Stimulated activated CD8-positive, alpha-beta memory T cell treated with anti-CD3 and anti-CD28 coated beads, Interleukin-4, amount 100 ng/mL, for 4 hours (primary cell): ENCODE data around the gene NAT14.

ENCODE experiments used
- DNase-seq, 2 donors: peaks; one replicate each; pipeline ENCODE4 v3.0.0-alpha.2; 2020; ENCODE audit warnings: low read depth in 2 of 2, low spot score in 1 of 2

Gene NAT14

GRCh38 chr19:55500368-55500952 is 15.5 kb downstream of the NAT14 start:
- DNase-seq: no peak

- no peak for DNase-seq
Measured at GRCh38 chr19:55502197-55502952, 17.4 kb downstream of the NAT14 start.

GRCh38 chr19:55503157-55503501 is 18.1 kb downstream of the NAT14 start:
- DNase-seq: no peak

GRCh38 chr19:55503502-55504251 is 18.7 kb downstream of the NAT14 start:
- peak; percentile 81 to 89 for DNase-seq

DNA sequence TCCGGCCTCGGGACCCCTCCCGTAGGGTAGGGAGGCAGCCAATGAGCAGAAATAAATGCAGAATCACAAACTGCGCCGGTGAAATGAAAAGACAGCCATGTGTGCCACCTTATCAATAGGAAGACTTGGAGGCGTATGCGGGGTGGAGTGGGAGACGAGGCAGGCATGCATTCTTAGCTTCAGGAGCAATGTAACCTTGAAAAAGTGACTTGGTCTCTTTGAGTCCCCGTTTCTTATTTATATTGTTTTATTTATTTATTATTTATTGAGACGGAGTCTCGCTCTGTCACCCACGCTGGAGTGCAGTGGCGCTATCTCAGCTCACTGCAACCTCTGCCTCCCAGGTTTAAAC is 19.2 kb downstream of the NAT14 start:
- DNase-seq: no peak

DNA sequence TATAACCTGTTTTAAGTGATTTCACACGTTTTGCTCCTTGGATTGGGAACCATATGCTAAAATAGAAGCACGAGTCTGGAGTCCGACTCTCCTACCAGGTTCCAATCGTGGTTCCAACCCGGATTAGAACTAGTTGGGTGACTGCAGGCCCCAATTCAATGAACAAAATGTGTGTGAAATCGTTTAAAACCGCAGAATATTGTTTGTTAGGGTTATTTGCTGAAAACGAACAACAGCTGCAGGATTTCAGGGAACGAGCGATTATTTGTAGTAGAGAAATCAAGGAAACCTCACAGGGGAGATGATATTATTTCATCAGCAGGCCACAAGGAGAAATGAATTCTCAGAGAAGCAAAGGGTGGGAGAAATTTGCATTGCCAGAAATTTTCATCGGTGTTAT is 20.0 kb downstream of the NAT14 start:
- DNase-seq: no peak

GRCh38 chr19:55508120-55508519 is 23.1 kb downstream of the NAT14 start:
- DNase-seq: no peak

DNA sequence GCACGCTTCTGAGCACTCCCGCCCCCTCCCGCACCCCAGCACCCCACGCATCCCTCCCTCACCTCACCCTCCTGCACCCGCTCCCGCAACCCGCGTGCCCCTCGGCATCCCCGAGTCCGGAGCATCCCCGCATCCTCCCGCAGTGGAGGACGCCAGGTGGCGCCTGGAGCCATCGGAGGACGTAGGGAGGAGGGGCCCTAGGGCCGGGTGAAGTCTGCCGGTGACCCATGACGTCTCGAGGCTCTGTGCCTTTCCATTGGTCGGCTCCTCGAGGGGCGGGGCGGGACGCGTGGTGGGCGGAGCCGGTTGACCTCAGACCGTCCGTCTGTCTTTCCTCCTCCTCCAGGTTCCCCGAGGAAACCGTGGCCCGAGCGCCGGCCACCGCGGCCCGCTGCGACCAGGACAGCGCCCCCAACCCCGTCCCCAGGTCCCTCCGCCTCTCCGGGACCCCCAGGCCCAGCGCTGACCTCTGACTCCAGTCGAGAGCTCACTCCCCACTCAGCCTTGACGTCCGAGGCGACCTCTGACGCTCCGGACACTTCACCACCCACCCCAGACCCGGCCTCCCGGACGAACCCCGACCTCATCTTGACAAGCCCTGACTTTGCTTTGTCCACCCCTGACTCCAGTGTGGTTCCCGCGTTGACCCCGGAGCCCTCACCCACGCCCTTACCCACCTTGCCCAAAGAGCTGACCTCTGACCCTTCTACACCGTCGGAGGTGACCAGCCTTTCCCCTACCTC is 32.1 kb downstream of the NAT14 start:
- peak; percentile 81 to 83 for DNase-seq

DNA sequence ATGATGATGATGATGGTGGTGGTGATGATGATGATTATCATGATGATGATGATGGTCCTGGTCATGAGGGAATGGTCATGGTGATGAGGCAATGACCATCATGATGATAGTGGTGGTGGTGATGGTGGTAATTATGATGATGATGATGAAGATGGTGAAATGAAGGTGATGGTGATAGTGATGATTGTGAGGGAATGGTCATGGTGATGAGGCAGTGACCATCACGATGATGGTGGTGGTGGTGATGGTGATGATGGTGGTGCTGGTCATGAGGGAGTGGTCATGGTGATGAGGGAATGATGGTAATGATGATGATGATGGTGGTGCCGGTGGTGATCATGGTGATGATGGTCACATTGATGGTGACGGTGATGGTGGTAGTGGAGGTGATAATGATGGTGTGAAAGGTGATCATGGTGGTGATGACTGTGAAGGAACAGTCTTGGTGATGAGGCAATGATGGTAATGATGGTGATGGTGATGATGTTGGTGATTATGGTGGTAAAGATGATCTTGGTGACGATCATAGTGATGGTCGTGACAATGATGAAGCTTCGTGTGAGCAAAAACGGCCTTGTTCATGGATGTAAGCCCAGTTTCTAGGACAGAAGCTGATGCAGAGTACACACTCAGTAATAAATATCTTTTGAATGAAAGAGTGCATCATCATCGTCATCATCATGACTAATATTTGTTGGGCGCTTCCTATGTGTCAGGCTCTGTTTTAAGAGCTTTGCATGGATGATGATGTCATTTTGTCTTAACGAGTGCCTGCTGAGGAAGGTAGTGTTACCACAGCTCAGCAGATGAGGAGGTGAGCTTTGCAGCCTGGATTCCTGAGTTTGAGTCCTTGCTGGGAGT is 34.7 kb downstream of the NAT14 start:
- DNase-seq: no peak

DNA sequence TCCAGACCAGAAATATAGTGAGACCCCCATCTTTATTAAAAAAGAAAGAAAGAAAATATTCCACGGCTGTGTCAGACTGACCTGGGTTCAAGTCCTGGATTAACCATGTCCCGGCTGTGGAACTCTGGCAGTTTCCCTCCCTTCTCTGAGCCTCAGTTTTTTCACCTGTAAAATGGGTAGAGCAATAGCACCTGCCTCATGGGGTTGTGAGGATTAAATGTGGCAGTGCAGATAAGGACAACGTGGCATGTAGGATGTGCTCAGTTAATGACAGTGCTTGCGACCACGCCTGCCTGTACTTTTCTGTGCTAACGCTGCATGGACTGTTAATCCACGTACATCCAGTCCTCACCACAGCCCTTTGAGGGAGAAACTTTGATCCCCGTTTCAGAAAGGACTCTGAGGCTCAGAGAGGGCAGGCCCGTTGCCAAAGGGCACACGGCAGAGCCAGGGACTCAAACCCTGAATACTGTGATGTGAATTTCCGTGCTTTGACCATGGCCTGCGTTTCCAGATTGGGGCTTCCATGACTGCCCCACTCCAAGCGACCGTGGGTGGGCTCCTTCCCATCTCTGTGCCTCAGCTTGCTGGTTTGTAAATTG is 35.8 kb downstream of the NAT14 start:
- DNase-seq: no peak

- DNase-seq: no peak
Measured at GRCh38 chr19:55525289-55526101, 40.5 kb downstream of the NAT14 start.

- no peak for DNase-seq
Measured at GRCh38 chr19:55526216-55527196, 41.5 kb downstream of the NAT14 start.

DNA sequence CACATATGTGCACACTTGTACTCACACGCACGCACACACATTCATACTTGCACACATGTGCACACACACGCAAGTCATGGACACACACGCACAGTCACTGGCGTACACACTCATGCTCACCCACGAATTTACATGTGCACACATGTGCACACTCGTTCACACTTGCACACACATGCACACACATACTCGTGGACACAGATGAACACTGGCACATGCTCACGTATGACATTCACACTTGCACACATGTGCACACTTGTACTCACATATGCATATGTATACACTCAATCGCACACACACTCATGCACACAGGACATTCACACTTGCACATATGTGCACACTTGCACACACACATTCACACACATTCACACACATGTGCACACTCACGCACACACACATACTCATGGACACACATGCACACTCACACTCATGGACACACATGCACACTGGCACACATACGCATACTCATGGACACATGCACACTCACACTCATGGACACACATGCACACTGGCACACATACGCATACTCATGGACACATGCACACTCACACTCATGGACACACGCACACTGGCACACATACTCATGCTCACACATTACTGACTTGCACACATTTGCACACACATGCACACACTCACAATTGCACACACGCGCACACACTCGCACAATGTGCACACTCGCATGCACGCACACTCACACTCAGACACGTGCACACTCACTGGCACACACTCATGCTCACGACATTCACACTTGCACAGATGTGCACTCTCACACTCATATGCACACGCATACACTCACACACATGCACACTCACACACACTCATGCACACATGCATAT is 42.4 kb downstream of the NAT14 start:
- DNase-seq: no peak

DNA sequence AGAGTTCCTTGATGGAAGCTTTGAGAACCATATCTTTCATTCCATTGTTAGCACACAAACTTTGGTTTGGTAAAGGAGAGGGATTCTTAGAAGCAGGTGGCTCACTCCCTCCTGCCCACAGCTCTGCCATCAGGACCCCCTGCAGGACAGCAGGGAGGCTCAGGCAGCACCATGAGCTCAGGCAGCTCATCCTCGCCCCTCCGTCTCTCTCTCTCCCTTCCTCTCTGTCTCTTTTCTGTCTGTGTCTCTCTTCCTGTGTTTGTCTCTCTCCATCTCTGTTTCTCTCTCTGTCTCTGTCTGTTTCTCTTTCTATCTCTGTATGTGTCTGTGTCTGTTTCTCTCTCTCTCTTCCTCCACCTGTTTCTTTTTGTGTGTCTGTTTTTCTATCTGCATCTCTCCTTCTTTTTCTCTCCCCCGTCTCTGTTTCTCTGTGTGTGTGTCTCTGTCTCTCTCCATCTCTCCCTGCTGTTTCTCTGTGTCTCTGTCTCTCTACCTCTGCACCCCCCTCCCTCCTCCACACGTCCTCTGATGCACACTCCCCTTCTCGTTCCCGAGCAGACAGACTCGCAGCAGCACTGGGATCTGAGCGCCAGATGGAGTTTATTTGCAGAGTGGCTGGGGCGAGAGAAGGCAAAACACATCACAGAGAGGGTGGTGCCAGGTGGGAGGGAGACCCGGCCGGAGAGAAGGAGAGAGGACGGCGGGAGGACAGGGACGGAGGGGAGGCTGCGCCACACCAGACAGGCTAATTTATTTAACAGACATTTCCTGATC is 43.2 kb downstream of the NAT14 start:
- DNase-seq: no peak

DNA sequence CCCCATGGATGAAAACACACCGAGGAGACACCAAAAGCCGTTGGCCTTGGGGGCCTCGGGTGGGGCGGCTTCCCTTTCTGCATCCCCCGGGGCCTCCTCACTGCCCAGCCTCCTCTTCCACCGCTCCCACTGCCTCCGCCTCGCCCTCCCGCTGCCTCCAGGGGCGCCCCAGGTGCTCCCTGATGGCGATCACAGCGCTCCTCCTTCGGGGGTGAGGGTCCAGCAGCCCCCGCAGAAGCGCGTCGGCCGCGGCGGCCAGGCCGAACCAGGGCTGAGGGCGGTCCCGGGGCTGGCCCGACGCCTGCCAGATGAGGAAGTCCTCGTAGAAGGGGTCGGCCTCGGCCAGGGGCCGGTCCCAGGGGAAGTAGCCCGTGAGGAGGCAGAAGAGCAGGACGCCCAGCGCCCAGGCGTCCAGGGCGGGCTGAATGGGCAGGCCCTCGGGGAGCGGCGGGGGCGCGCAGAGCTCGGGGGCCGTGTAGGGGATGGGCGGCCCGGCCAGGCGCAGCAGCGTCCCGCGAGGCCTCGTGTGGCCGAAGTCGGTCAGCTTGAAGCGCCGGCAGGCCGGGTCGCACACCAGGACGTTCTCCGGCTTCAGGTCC is 44.7 kb downstream of the NAT14 start:
- no peak for DNase-seq

DNA sequence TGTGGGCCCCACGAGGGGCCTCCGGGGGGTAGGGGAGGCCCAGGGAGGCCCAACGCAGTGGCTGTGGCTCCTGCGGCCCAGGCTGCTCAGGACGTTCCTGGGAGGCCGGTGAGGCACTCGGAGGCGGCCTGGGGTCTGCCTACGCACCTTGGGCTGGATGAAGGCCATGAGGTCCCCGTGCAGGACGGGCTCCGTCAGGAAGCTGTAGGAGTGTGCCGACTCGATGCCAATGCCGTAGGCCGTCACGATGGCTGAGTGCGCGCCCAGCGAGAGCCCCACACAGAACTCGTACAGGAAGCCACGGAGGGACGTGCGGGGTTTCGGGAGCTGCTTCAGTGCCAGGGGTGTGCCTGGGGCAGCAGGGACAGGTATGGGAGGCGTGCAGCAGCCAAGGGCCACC is 46.0 kb downstream of the NAT14 start:
- no peak for DNase-seq
